Neural progenitor cell (in vitro differentiated cells): Measurements from ENCODE around the gene NCKAP5. TPM values are rescaled to one million over a fixed set of nuclear protein-coding genes. Genes with fewer than 3 reads are reported as not detected.

Source experiments
- DNase-seq: peaks from one replicate; pipeline ENCODE4 v3.0.0-alpha.2; 2016; ENCODE audit warnings: low spot score
- H2AFZ ChIP-seq: fragments of 200-600 bp; sonication (generic); replicated peaks from 2 replicates; pipeline ENCODE4 v1.6.1; 2016; ENCODE audit warnings: antibody characterized with exemption
- H3F3A ChIP-seq: fragments of 200-600 bp; sonication (generic); 2 replicates; pipeline ENCODE4 v1.6.1; 2016; ENCODE audit warnings: antibody characterized with exemption, low read depth
- H3K27ac ChIP-seq: fragments of 200-600 bp; sonication (generic); 2 replicates; pipeline ENCODE4 v1.5.1; 2016; ENCODE audit warnings: mild to moderate bottlenecking
- H3K27me3 ChIP-seq: fragments of 200-600 bp; sonication (generic); 2 replicates; pipeline ENCODE4 v1.6.1; 2016; ENCODE audit warnings: mild to moderate bottlenecking, moderate library complexity
- H3K36me3 ChIP-seq: fragments of 200-600 bp; sonication (generic); 2 replicates; pipeline ENCODE4 v1.5.1; 2016
- H3K4me1 ChIP-seq: fragments of 200-600 bp; sonication (generic); 2 replicates; pipeline ENCODE4 v1.6.1; 2016; ENCODE audit warnings: mixed run types
- H3K4me2 ChIP-seq: fragments of 200-600 bp; sonication (generic); 2 replicates; pipeline ENCODE4 v1.6.1; 2016
- H3K4me3 ChIP-seq: fragments of 200-600 bp; sonication (generic); 2 replicates; pipeline ENCODE4 v1.5.1; 2016
- H3K79me2 ChIP-seq: fragments of 200-600 bp; sonication (generic); 2 replicates; pipeline ENCODE4 v1.6.1; 2016; ENCODE audit warnings: low read depth
- H3K9ac ChIP-seq: fragments of 200-600 bp; sonication (generic); 2 replicates; pipeline ENCODE4 v1.6.1; 2016
- H3K9me3 ChIP-seq: fragments of 200-600 bp; sonication (generic); 2 replicates; pipeline ENCODE4 v1.5.1; 2016; ENCODE audit warnings: low read depth
- H4K20me1 ChIP-seq: fragments of 200-600 bp; sonication (generic); 2 replicates; pipeline ENCODE4 v1.6.1; 2016; ENCODE audit warnings: low read depth
- H3K27ac Mint-ChIP-seq: 3 replicates; pipeline ENCODE4 v1.8.0; 2021; ENCODE audit warnings: mixed read lengths
- H3K27me3 Mint-ChIP-seq: 2 replicates; pipeline ENCODE4 v1.8.0; 2022; ENCODE audit warnings: low read depth, mild to moderate bottlenecking, inconsistent platforms, moderate library complexity, mixed read lengths; ENCODE audit not compliant: insufficient read depth
- H3K36me3 Mint-ChIP-seq: 3 replicates; pipeline ENCODE4 v1.8.0; 2021; ENCODE audit warnings: mixed read lengths
- H3K4me1 Mint-ChIP-seq: 3 replicates; pipeline ENCODE4 v1.8.0; 2021; ENCODE audit warnings: mixed read lengths
- H3K4me3 Mint-ChIP-seq: 3 replicates; pipeline ENCODE4 v1.8.0; 2021; ENCODE audit warnings: mild to moderate bottlenecking, moderate library complexity, mixed read lengths
- H3K9me3 Mint-ChIP-seq: 3 replicates; pipeline ENCODE4 v1.8.0; 2020; ENCODE audit warnings: mixed read lengths
- CTCF ChIP-seq: fragments of 200-600 bp; sonication (generic); IDR thresholded peaks from 2 replicates; pipeline ENCODE4 v1.5.1; 2017; ENCODE audit warnings: antibody characterized with exemption, mild to moderate bottlenecking
- EZH2 ChIP-seq: fragments of 200-600 bp; sonication (generic); IDR thresholded peaks from 2 replicates; pipeline ENCODE4 v1.6.1; 2017; ENCODE audit warnings: antibody characterized with exemption, mild to moderate bottlenecking, moderate library complexity
- EZH2phosphoT487 ChIP-seq: fragments of 200-600 bp; sonication (generic); IDR thresholded peaks from 2 replicates; pipeline ENCODE4 v1.6.1; 2017; ENCODE audit warnings: antibody characterized with exemption
- small RNA-seq: library from RNA; depleted of rRNA; stranded (forward); fragments of <200 nt; gene quantifications from one replicate; pipeline ENCODE3, GENCODE V24; 2015
- total RNA-seq: library from RNA; depleted of rRNA; stranded (reverse); fragments of >200 nt; gene quantifications from 2 replicates; pipeline ENCODE4 v1.2.3, GENCODE V29; 2015; ENCODE audit warnings: low replicate concordance

NCKAP5 gene
- total RNA-seq, 1 donor from 2014 or later: 0.47 TPM

DNA sequence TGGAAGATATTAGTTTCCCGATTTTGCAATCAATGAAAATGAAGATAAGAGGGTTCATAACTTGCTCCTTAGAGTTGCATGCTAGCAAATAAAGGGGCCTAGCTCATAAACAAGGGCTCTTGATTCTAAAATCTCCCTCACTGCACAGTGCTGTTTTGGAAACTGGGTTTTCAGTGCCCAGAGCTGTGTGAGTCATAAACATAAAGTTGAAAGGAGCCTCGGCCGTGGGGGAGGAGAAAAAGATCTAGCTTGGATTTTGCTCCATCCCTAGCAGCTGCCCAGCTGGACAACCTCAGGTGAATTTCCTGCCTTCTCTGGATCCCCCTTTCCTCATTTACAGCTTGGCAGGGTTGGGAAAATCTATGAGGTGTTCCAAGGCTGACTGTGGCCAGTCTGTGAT is 940.7 kb downstream of the NCKAP5 start:
- Histone ChIP-seq H3K9ac (no peak overlapping the region), H2AFZ (no peak overlapping the region), H3F3A (no peaks in the 10 kb centered on the region), H3K9me3 (no peaks in the 10 kb centered on the region), H3K4me1 (peaks cover 4% of the 10 kb centered on the region), H4K20me1 (no peaks in the 10 kb centered on the region), H3K27ac (no peak overlapping the region), H3K4me2 (no peak overlapping the region), H3K4me3 (no peak overlapping the region), H3K79me2 (no peaks in the 10 kb centered on the region), H3K36me3 (no peaks in the 10 kb centered on the region), H3K27me3 (no peaks in the 10 kb centered on the region)
- no peak for DNase-seq
- TF ChIP-seq CTCF: no peak
- no peak for TF ChIP-seq EZH2phosphoT487
- TF ChIP-seq EZH2: no peak
- peaks cover 28% of the 10 kb centered on the region for H3K4me1 Mint-ChIP-seq
- H3K36me3 Mint-ChIP-seq: no peaks in the 10 kb centered on the region
- peaks cover 11% of the 10 kb centered on the region for H3K9me3 Mint-ChIP-seq
- H3K27ac Mint-ChIP-seq: peak overlapping the region; percentile 72
- H3K27me3 Mint-ChIP-seq: peaks cover 5% of the 10 kb centered on the region
- H3K4me3 Mint-ChIP-seq: no peak overlapping the region

DNA sequence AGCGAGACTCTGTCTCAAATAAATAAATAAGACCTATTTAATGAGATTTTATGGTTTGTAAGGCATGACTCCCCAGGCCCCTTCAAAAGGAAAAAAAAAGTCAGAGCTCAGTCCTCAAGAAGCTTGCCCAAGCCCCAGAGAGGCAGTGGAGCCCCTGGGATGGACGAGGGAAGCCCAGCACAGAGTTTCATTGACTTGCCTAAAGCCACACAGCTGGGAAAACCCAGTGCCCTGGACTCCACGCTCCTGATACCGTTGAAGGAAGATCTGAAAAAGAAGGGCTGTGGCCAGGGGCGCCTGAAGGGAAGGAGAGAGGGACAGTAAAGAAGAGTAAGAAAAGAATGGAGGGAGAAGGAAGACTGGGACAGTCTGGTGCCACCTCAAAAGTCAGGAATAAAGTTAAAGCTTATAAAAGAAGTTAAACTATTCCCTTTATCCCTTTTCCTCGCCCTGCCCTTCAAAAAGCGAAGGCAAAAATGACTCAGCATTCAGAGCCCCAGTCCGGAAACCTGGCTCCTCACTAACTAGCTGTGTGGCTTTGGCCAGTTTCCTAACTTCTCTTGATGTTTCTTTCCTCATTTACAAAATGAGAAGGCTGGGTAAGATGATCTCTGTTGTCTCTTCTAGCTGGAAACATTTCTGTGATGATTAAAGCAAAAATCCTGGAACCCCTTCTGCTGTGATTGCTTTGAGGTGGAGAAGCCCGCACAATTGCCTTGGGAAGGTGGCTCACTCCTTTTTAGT is 945.0 kb downstream of the NCKAP5 start:
- no peak overlapping the region for H3K4me2 ChIP-seq
- no peaks in the 10 kb centered on the region for H3K9me3 ChIP-seq
- DNase-seq: no peak
- no peak overlapping the region for H3K4me3 Mint-ChIP-seq
- H3K9ac ChIP-seq: no peak overlapping the region
- H3K27me3 Mint-ChIP-seq: peaks cover 2% of the 10 kb centered on the region
- H3K9me3 Mint-ChIP-seq: peaks cover 5% of the 10 kb centered on the region
- H3K4me1 ChIP-seq: no peaks in the 10 kb centered on the region
- no peaks in the 10 kb centered on the region for H3F3A ChIP-seq
- H3K27me3 ChIP-seq: no peaks in the 10 kb centered on the region
- H2AFZ ChIP-seq: no peak overlapping the region
- no peak overlapping the region for H3K27ac Mint-ChIP-seq
- TF ChIP-seq EZH2phosphoT487 (no peak), EZH2 (no peak), CTCF (no peak)
- H3K27ac ChIP-seq: no peak overlapping the region
- no peaks in the 10 kb centered on the region for H3K79me2 ChIP-seq
- H3K36me3 ChIP-seq: no peaks in the 10 kb centered on the region
- H3K4me1 Mint-ChIP-seq: peaks cover 11% of the 10 kb centered on the region
- no peaks in the 10 kb centered on the region for H4K20me1 ChIP-seq
- H3K36me3 Mint-ChIP-seq: no peaks in the 10 kb centered on the region
- no peak overlapping the region for H3K4me3 ChIP-seq

Small RNA genes lying within 50 kb of the gene (small RNA-seq; reads per million reads assigned to genes)
- gene AC016909.1: not detected
- gene RN7SKP154: not detected
- not detected for gene RNU6-579P
